HG02763 (cell line): ENCODE measurements around the gene AK2.
"Not testable (repeated sequence)": the region's sequence is repeated elsewhere in the genome, so short reads cannot be mapped to it uniquely, and the experiment has no call there.

ENCODE experiments used
- ATAC-seq: cut with Tn5 transposase; IDR thresholded peaks from one replicate; pipeline ENCODE4 v1.9.1; 2021; ENCODE audit warnings: mild to moderate bottlenecking, moderate library complexity; ENCODE audit not compliant: unreplicated experiment

Gene AK2

GRCh38 chr1:32977546-32978087 is 59.1 kb downstream of the AK2 start:
- ATAC-seq: no peak

GRCh38 chr1:32975055-32975454 is 61.6 kb downstream of the AK2 start:
- not testable (repeated sequence) for ATAC-seq

GRCh38 chr1:32973458-32973857 is 63.2 kb downstream of the AK2 start:
- ATAC-seq: not testable (repeated sequence)

- no peak for ATAC-seq
Measured at GRCh38 chr1:32972814-32973428, 63.8 kb downstream of the AK2 start.

GRCh38 chr1:32971576-32971975 is 65.1 kb downstream of the AK2 start:
- ATAC-seq: no peak

- ATAC-seq: no peak
Measured at GRCh38 chr1:32971156-32971555, 65.5 kb downstream of the AK2 start.

- no peak for ATAC-seq
Measured at GRCh38 chr1:32969566-32969965, 67.1 kb downstream of the AK2 start.

GRCh38 chr1:32967888-32968568 is 68.7 kb downstream of the AK2 start:
- ATAC-seq: no peak

- ATAC-seq: no peak
Measured at GRCh38 chr1:32966900-32967299, 69.8 kb downstream of the AK2 start.

- ATAC-seq: no peak
Measured at GRCh38 chr1:32965251-32965747, 71.4 kb downstream of the AK2 start.

- ATAC-seq: peak; percentile 81
Measured at GRCh38 chr1:32964461-32965250, 72.0 kb downstream of the AK2 start, which contains the start of gene RNF19B. RNF19B (minus strand) TSS chr1:32964809; CDS start chr1:32964685, 124 bp downstream.

- peak; percentile 21 for ATAC-seq
Measured at GRCh38 chr1:32963746-32964460, 72.8 kb downstream of the AK2 start.

GRCh38 chr1:32962248-32962896 is 74.3 kb downstream of the AK2 start:
- no peak for ATAC-seq

GRCh38 chr1:32960819-32961355 is 75.8 kb downstream of the AK2 start:
- no peak for ATAC-seq

GRCh38 chr1:32960342-32960741 is 76.3 kb downstream of the AK2 start:
- ATAC-seq: no peak

GRCh38 chr1:32958827-32959226 is 77.9 kb downstream of the AK2 start:
- no peak for ATAC-seq
